GM12878 (cell line): ENCODE data around the gene VRK3. TPM values are rescaled to one million over a fixed set of nuclear protein-coding genes. Genes with fewer than 3 reads are reported as not detected.

Source experiments
- BCL3 ChIP-seq: IDR thresholded peaks from 2 replicates; pipeline ENCODE4 v1.6.1; 2011; ENCODE audit warnings: borderline replicate concordance, low read depth, mild to moderate bottlenecking, moderate library complexity, low read length; ENCODE audit not compliant: insufficient read depth, poor library complexity, severe bottlenecking
- CBX5 ChIP-seq: sonication (generic); IDR thresholded peaks from 2 replicates; pipeline ENCODE4 v1.6.1; 2016; ENCODE audit warnings: low read depth, moderate library complexity, mild to moderate bottlenecking, inconsistent platforms
- CHD1 ChIP-seq: IDR thresholded peaks from 2 replicates; pipeline ENCODE4 v1.6.1; 2012; ENCODE audit warnings: low read depth, low read length, improper control_type of control experiment
- CREB1 ChIP-seq: IDR thresholded peaks from 2 replicates; pipeline ENCODE4 v1.6.1; 2012; ENCODE audit warnings: low read depth, mild to moderate bottlenecking, inconsistent platforms
- CREM ChIP-seq: IDR thresholded peaks from 2 replicates; pipeline ENCODE4 v1.6.1; 2014; ENCODE audit warnings: antibody characterized with exemption, low read depth
- CUX1 ChIP-seq: IDR thresholded peaks from 2 replicates; pipeline ENCODE4 v1.6.1; 2012; ENCODE audit warnings: improper control_type of control experiment, low read depth, low read length; ENCODE audit not compliant: insufficient replicate concordance
- IKZF1 ChIP-seq: fragments of 450-650 bp; conservative IDR thresholded peaks from 2 replicates; pipeline ENCODE4 v1.6.1; 2017; ENCODE audit warnings: antibody characterized with exemption, mild to moderate bottlenecking
- NRF1 ChIP-seq: conservative IDR thresholded peaks from 2 replicates; pipeline ENCODE4 v1.6.1; 2011; ENCODE audit warnings: mild to moderate bottlenecking, low read depth, low read length, improper control_type of control experiment
- PAX5 ChIP-seq: IDR thresholded peaks from 2 replicates; pipeline ENCODE4 v1.6.1; 2011; ENCODE audit warnings: low read depth, low read length, borderline replicate concordance
- PAX8 ChIP-seq: fragments of 450-650 bp; IDR thresholded peaks from 2 replicates; pipeline ENCODE4 v1.6.1; 2017; ENCODE audit warnings: mild to moderate bottlenecking, moderate library complexity
- PKNOX1 ChIP-seq: fragments of 450-650 bp; IDR thresholded peaks from 2 replicates; pipeline ENCODE4 v1.6.1; 2016; ENCODE audit warnings: mild to moderate bottlenecking
- RBBP5 ChIP-seq: fragments of 200-600 bp; sonication (generic); conservative IDR thresholded peaks from 2 replicates; pipeline ENCODE4 v1.6.1; 2016
- RCOR1 ChIP-seq: conservative IDR thresholded peaks from 2 replicates; pipeline ENCODE4 v1.6.1; 2012; ENCODE audit warnings: low read depth, low read length, improper control_type of control experiment
- RUNX3 ChIP-seq: IDR thresholded peaks from 2 replicates; pipeline ENCODE4 v1.6.1; 2012; ENCODE audit warnings: low read length, inconsistent platforms
- SIN3A ChIP-seq: IDR thresholded peaks from 2 replicates; pipeline ENCODE4 v1.6.1; 2012; ENCODE audit warnings: low read depth, low read length, improper control_type of control experiment
- YBX1 ChIP-seq: fragments of 450-650 bp; IDR thresholded peaks from 2 replicates; pipeline ENCODE4 v1.6.1; 2016; ENCODE audit warnings: antibody characterized with exemption
- ZBED1 ChIP-seq: IDR thresholded peaks from 2 replicates; pipeline ENCODE4 v1.6.1; 2016; ENCODE audit warnings: borderline replicate concordance
- ZBTB33 ChIP-seq: fragments of 450-650 bp; IDR thresholded peaks from 2 replicates; pipeline ENCODE4 v1.6.1; 2017; ENCODE audit warnings: mild to moderate bottlenecking
- ZBTB4 ChIP-seq: fragments of 450-650 bp; formaldehyde crosslinking; IDR thresholded peaks from 2 replicates; pipeline ENCODE4 v1.4.0; 2022; ENCODE audit warnings: mild to moderate bottlenecking, moderate library complexity
- polyA plus RNA-seq, 11 experiments: library from polyadenylated mRNA; depleted of rRNA in 4 of 11; unstranded in 6 of 11; stranded (reverse) in 5 of 11; fragments of >200 nt; fragmentation: Nextera tagmentation in 4 of 11; fragmentation: Illumina TruSeq in 1 of 11; extraction: Ambion mirVana in 4 of 11; extraction: Trizol in 1 of 11; gene quantifications; 1 replicate in 1 of 11; 2 replicates in 10 of 11; pipeline versions ENCODE4 v1.2.1 to v1.2.3, GENCODE V29; 2011 to 2016; ENCODE audit warnings: inconsistent platforms in 2 of 11, missing spikeins in 2 of 11, low read depth in 1 of 11
- total RNA-seq, 4 experiments: library from RNA; depleted of rRNA in 3 of 4; stranded (reverse); fragments of >200 nt in 3 of 4; fragmentation: Illumina TruSeq in 1 of 4; extraction: Trizol in 1 of 4; gene quantifications; 2 replicates each; pipeline versions ENCODE4 v1.2.1 to v1.2.3, GENCODE V29; 2013 to 2021

Gene VRK3
- total and polyA plus RNA-seq, 10 of the 15 experiments (the other 5 are each of a cell fraction or from before 2014, with no cell fraction given) = 17.3 to 61.9 (median 35.5) TPM

GRCh38 chr19:49987159-49987698, 37.9 kb downstream of the VRK3 start (continued):
- TF ChIP-seq ZBTB33 (peak; percentile 96), CBX5 (no peak), ZBED1 (no peak), YBX1 (no peak), RCOR1 (peak; percentile 99), CHD1 (no peak), BCL3 (no peak), PKNOX1 (no peak), SIN3A (peak; percentile 100), PAX8 (no peak), IKZF1 (peak; percentile 66), ZBTB4 (peak; percentile 83; the same call in 1 of the 2 replicates), NRF1 (no peak), RUNX3 (peak; percentile 82), CUX1 (no peak), CREM (no peak), CREB1 (peak; percentile 43; the same call in 1 of the 2 replicates), PAX5 (peak; percentile 64), RBBP5 (no peak)
